ENCODE results near the gene NANOS2.

Gene NANOS2

GRCh38 chr19:45890877-45891276 is 23.7 kb downstream of the NANOS2 start:
- no peak for FAIRE-seq

- no peak for FAIRE-seq
Measured at GRCh38 chr19:45889210-45889885, 25.2 kb downstream of the NANOS2 start.

- FAIRE-seq: no peak
Measured at GRCh38 chr19:45887200-45887710, 27.3 kb downstream of the NANOS2 start.

- peak; percentile 89 for FAIRE-seq
Measured at GRCh38 chr19:45886427-45887199, 28.0 kb downstream of the NANOS2 start.

GRCh38 chr19:45885556-45886426 is 28.8 kb downstream of the NANOS2 start, which contains the start of gene IRF2BP1:
Gene IRF2BP1, minus strand, starts transcription at chr19:45886141. Its CDS starts 367 bp downstream, at chr19:45885774.
- FAIRE-seq: no peak

GRCh38 chr19:45884682-45885555 is 29.7 kb downstream of the NANOS2 start:
- no peak for FAIRE-seq

- no peak for FAIRE-seq
Measured at GRCh38 chr19:45883881-45884681, 30.5 kb downstream of the NANOS2 start.

- FAIRE-seq: no peak
Measured at GRCh38 chr19:45883586-45883880, 31.0 kb downstream of the NANOS2 start.

- peak; percentile 3 for FAIRE-seq
Measured at GRCh38 chr19:45882652-45883585, 31.7 kb downstream of the NANOS2 start.

GRCh38 chr19:45881909-45882528 is 32.6 kb downstream of the NANOS2 start:
- no peak for FAIRE-seq

- no peak for FAIRE-seq
Measured at GRCh38 chr19:45881082-45881908, 33.3 kb downstream of the NANOS2 start.

- FAIRE-seq: no peak
Measured at GRCh38 chr19:45879971-45880370, 34.6 kb downstream of the NANOS2 start.

- no peak for FAIRE-seq
Measured at GRCh38 chr19:45879055-45879454, 35.5 kb downstream of the NANOS2 start.

- FAIRE-seq: no peak
Measured at GRCh38 chr19:45878043-45878794, 36.4 kb downstream of the NANOS2 start.

GRCh38 chr19:45876411-45877197 is 38.0 kb downstream of the NANOS2 start:
- no peak for FAIRE-seq

GRCh38 chr19:45876161-45876410 is 38.5 kb downstream of the NANOS2 start:
- no peak for FAIRE-seq

GRCh38 chr19:45874620-45874966 is 40.0 kb downstream of the NANOS2 start:
- FAIRE-seq: no peak
